ENCODE measurements around the gene ZNF618. TPM values are rescaled to one million over a fixed set of nuclear protein-coding genes. Genes with fewer than 3 reads are reported as not detected.

Gene ZNF618
- total and polyA plus RNA-seq, 2 experiments from 2014 or later = 2.3 to 5.1 TPM

- no peaks in the 10 kb centered on the region for H4K20me1 ChIP-seq (ENCODE audit: insufficient read depth)
- H3K9me3 ChIP-seq (ENCODE audit: low read depth) = no peaks in the 10 kb centered on the region
- no peak overlapping the region for H2AFZ ChIP-seq
- 56 to 60% methylated on average over 2 of the region's 2 CpGs for WGBS, 2 experiments (ENCODE audit: low coverage in 1 of 2, low lambda C conversion rate in 2 of 2, missing lambda C conversion rate in 2 of 2)
- no peaks in the 10 kb centered on the region for H3K4me1 ChIP-seq (ENCODE audit: insufficient read depth)
- no peak for DNase-seq
- H3K36me3 ChIP-seq (ENCODE audit: low read depth) = no peaks in the 10 kb centered on the region
- H3K9ac ChIP-seq = no peak overlapping the region
- no peaks in the 10 kb centered on the region for H3K79me2 ChIP-seq (ENCODE audit: insufficient read depth)
- no peak overlapping the region for H3K27ac ChIP-seq
- in situ Hi-C loops (cut with MboI) = no loop called here
- H3K4me3 ChIP-seq = no peak overlapping the region
- TF ChIP-seq EZH2 (IDR thresholded peaks at IDR 0.05; ENCODE audit: insufficient read depth, poor library complexity, severe bottlenecking) (no peak), EZH2phosphoT487 (IDR thresholded peaks at IDR 0.05; ENCODE audit: insufficient read depth, low read depth) (no peak)
- no peaks in the 10 kb centered on the region for H3F3A ChIP-seq (ENCODE audit: insufficient read depth)
- no peaks in the 10 kb centered on the region for H3K9me2 ChIP-seq (ENCODE audit: insufficient read depth)
- no peak overlapping the region for H3K4me2 ChIP-seq (ENCODE audit: unreplicated experiment)
- H3K27me3 ChIP-seq (replicated peaks; ENCODE audit: insufficient read depth) = peaks cover 2% of the 10 kb centered on the region; the same call in 1 of the 2 replicates
Observed at GRCh38 chr9:113854310-113854709, 21.8 kb upstream of the ZNF618 start.

DNA sequence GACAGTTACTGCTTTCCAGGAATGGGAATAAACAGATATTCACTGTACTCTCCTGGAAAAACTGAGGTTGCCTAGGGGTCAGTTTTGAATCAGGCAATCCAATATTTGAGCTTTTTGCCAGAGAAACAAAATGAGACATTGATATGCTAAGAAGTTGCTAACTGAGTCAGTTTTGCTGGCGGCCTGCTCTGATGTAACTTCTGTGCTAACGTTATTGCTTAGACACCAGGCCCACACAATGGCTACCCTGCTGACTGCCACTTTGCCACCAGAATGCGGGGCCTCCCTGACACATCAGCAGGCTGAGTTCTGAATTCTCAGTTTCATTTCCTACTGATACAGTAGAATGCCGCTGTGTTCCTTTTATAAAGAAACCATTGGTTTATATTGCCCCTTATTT, 18.2 kb upstream of the ZNF618 start:
- in situ Hi-C loops (cut with MboI) = no loop called here
- Histone ChIP-seq H3K36me3 (ENCODE audit: low read depth) (no peaks in the 10 kb centered on the region), H3F3A (ENCODE audit: insufficient read depth) (no peaks in the 10 kb centered on the region), H4K20me1 (ENCODE audit: insufficient read depth) (no peaks in the 10 kb centered on the region), H3K9me3 (ENCODE audit: low read depth) (no peaks in the 10 kb centered on the region), H2AFZ (no peak overlapping the region), H3K27ac (no peak overlapping the region), H3K4me2 (ENCODE audit: unreplicated experiment) (no peak overlapping the region), H3K9me2 (ENCODE audit: insufficient read depth) (no peaks in the 10 kb centered on the region), H3K9ac (no peak overlapping the region), H3K79me2 (ENCODE audit: insufficient read depth) (no peaks in the 10 kb centered on the region), H3K27me3 (replicated peaks; ENCODE audit: insufficient read depth) (peaks cover 15% of the 10 kb centered on the region), H3K4me3 (no peak overlapping the region), H3K4me1 (ENCODE audit: insufficient read depth) (no peaks in the 10 kb centered on the region)
- WGBS, 2 experiments (ENCODE audit: low coverage in 1 of 2, low lambda C conversion rate in 2 of 2, missing lambda C conversion rate in 2 of 2) = 72 to 80% methylated on average over 4 of the region's 4 CpGs
- DNase-seq = peak; percentile 15
- no peak for TF ChIP-seq EZH2phosphoT487 (IDR thresholded peaks at IDR 0.05; ENCODE audit: insufficient read depth, low read depth)

DNA sequence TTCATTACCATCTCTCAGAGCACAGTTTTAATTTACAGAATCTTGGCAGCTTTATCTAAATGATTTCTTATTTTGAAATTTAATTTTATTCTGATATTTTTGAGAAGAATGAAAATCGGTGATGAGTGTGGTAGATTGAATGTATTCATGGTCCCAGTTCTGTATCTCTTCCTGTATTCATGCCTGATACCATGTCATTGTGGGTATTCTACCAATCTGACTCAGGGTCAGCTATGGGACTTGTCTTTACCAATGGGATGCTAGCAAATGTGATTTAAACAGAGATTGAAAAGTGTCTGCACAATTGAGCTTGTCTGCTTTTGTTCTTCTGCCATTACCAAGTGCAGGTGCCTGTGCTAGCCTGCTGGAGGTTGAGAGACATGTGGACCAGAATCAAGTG, 17.8 kb upstream of the ZNF618 start:
- TF ChIP-seq EZH2phosphoT487 (IDR thresholded peaks at IDR 0.05; ENCODE audit: insufficient read depth, low read depth) (no peak), EZH2 (IDR thresholded peaks at IDR 0.05; ENCODE audit: insufficient read depth, poor library complexity, severe bottlenecking) (no peak)
- Histone ChIP-seq H3F3A (ENCODE audit: insufficient read depth) (no peaks in the 10 kb centered on the region), H2AFZ (no peak overlapping the region), H3K79me2 (ENCODE audit: insufficient read depth) (no peaks in the 10 kb centered on the region), H3K27me3 (replicated peaks; ENCODE audit: insufficient read depth) (peaks cover 16% of the 10 kb centered on the region), H3K4me2 (ENCODE audit: unreplicated experiment) (no peak overlapping the region), H3K4me1 (ENCODE audit: insufficient read depth) (no peaks in the 10 kb centered on the region), H3K4me3 (no peak overlapping the region), H3K36me3 (ENCODE audit: low read depth) (no peaks in the 10 kb centered on the region), H4K20me1 (ENCODE audit: insufficient read depth) (no peaks in the 10 kb centered on the region), H3K9ac (no peak overlapping the region), H3K9me3 (ENCODE audit: low read depth) (no peaks in the 10 kb centered on the region), H3K9me2 (ENCODE audit: insufficient read depth) (no peaks in the 10 kb centered on the region), H3K27ac (no peak overlapping the region)
- DNase-seq = no peak
- 43 to 47% methylated on average over 1 of the region's 1 CpG for WGBS, 2 experiments (ENCODE audit: low coverage in 1 of 2, low lambda C conversion rate in 2 of 2, missing lambda C conversion rate in 2 of 2)
- in situ Hi-C loops (cut with MboI) = no loop called here

DNA sequence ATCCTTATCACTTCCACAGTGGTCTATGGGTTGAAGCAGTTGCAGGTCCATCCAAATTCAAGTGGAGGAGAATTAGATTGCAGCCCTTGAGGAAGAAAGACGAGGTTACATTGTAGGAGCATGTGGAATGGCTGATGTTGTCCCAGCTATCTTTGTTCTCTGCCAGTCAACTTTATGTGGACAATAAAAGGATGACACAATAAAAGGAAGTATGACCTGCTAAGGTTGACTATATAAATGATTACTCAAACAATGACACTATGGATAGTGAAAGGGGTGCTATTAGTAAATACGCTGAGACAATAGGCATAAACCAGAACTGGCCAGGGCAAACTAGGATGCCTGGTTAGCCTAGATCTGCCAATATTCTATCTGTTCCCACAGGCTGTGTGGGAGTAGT, 12.8 kb upstream of the ZNF618 start:
- Histone ChIP-seq H3K36me3 (ENCODE audit: low read depth) (no peaks in the 10 kb centered on the region), H3K9ac (no peak overlapping the region), H4K20me1 (ENCODE audit: insufficient read depth) (no peaks in the 10 kb centered on the region), H3F3A (ENCODE audit: insufficient read depth) (no peaks in the 10 kb centered on the region), H3K4me3 (no peak overlapping the region), H3K27me3 (replicated peaks; ENCODE audit: insufficient read depth) (peaks cover 27% of the 10 kb centered on the region), H3K9me3 (ENCODE audit: low read depth) (no peaks in the 10 kb centered on the region), H3K9me2 (ENCODE audit: insufficient read depth) (no peaks in the 10 kb centered on the region), H2AFZ (no peak overlapping the region), H3K79me2 (ENCODE audit: insufficient read depth) (no peaks in the 10 kb centered on the region), H3K4me2 (ENCODE audit: unreplicated experiment) (no peak overlapping the region), H3K4me1 (ENCODE audit: insufficient read depth) (no peaks in the 10 kb centered on the region), H3K27ac (no peak overlapping the region)
- no peak for TF ChIP-seq EZH2phosphoT487 (IDR thresholded peaks at IDR 0.05; ENCODE audit: insufficient read depth, low read depth)
- no peak for TF ChIP-seq EZH2 (IDR thresholded peaks at IDR 0.05; ENCODE audit: insufficient read depth, poor library complexity, severe bottlenecking)
- 79 to 84% methylated on average over 2 of the region's 2 CpGs for WGBS, 2 experiments (ENCODE audit: low coverage in 1 of 2, low lambda C conversion rate in 2 of 2, missing lambda C conversion rate in 2 of 2)
- in situ Hi-C loops (cut with MboI) = no loop called here
- DNase-seq = no peak

DNA sequence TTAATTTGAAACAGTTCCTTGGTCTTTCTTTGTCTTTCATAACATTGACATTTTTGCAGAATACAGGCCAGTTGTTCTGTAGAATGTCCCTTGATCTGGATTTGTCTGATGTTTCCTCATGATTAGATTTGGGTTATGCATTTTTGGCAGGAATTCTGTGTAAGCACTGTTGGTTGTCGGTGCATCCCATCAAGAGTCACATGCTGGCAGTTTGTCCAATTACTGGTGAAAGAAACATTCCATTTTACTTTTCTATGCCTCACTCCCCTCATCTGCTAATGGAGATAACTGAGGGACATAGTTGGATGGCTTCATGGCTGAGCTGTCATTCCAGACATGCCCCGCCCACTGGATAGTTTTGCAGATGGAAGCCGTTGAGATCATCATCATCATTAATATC, 7.6 kb upstream of the ZNF618 start:
- no peak overlapping the region for H3K4me2 ChIP-seq (ENCODE audit: unreplicated experiment)
- no peak overlapping the region for H3K9ac ChIP-seq
- H3K36me3 ChIP-seq (ENCODE audit: low read depth) = no peaks in the 10 kb centered on the region
- H3K9me2 ChIP-seq (ENCODE audit: insufficient read depth) = no peaks in the 10 kb centered on the region
- no peak for DNase-seq
- H3K27ac ChIP-seq = no peak overlapping the region
- H3K4me1 ChIP-seq (ENCODE audit: insufficient read depth) = no peaks in the 10 kb centered on the region
- no peak for TF ChIP-seq EZH2phosphoT487 (IDR thresholded peaks at IDR 0.05; ENCODE audit: insufficient read depth, low read depth)
- no peaks in the 10 kb centered on the region for H3K79me2 ChIP-seq (ENCODE audit: insufficient read depth)
- H4K20me1 ChIP-seq (ENCODE audit: insufficient read depth) = no peaks in the 10 kb centered on the region
- peaks cover 13% of the 10 kb centered on the region; the same call in 1 of the 2 replicates for H3K27me3 ChIP-seq (replicated peaks; ENCODE audit: insufficient read depth)
- WGBS, 2 experiments (ENCODE audit: low coverage in 1 of 2, low lambda C conversion rate in 2 of 2, missing lambda C conversion rate in 2 of 2) = 30 to 32% methylated on average over 3 of the region's 3 CpGs
- no peak overlapping the region for H2AFZ ChIP-seq
- in situ Hi-C loops (cut with MboI) = no loop called here
- H3K4me3 ChIP-seq = no peak overlapping the region
- H3F3A ChIP-seq (ENCODE audit: insufficient read depth) = no peaks in the 10 kb centered on the region
- no peaks in the 10 kb centered on the region for H3K9me3 ChIP-seq (ENCODE audit: low read depth)
